22Rv1 (cell line): ENCODE data around the gene TNRC6B.

Experiments
- CTCF ChIP-seq: fragments of 450-650 bp; IDR thresholded peaks from 2 replicates; pipeline ENCODE4 v1.5.1; 2017; ENCODE audit warnings: mild to moderate bottlenecking
- ZFX ChIP-seq: fragments of 450-650 bp; IDR thresholded peaks from 2 replicates; pipeline ENCODE4 v1.6.1; 2017; ENCODE audit warnings: antibody characterized with exemption, borderline replicate concordance

- TF ChIP-seq CTCF (no peak), ZFX (no peak)
These were observed 2.0 kb upstream of the TNRC6B start for GRCh38 chr22:40175611-40176244.
